ENCODE measurements around the gene CYBC1. TPM values are rescaled to one million over a fixed set of nuclear protein-coding genes. Genes with fewer than 3 reads are reported as not detected.

The CYBC1 gene
- total and polyA plus RNA-seq, 2 of the 8 experiments (the other 6 are each of a cell fraction or from before 2014, with no cell fraction given) = 74.6 to 81.4 TPM

- H3K4me1 ChIP-seq (replicated peaks in 1 of 4; ENCODE audit: control insufficient read depth in 3 of 4, insufficient read depth in 4 of 4, low read length in 3 of 4) = no peaks in the 10 kb centered on the region; a peak in 1 of 7 replicates
- ChIA-PET POLR2A (ENCODE audit: partially characterized antibody) (interaction anchor here (0.7 to 1.4 kb wide), 3 partner anchors 9 to 17 kb away, joined by 3 to 4 read pairs (median 4); no protein-coding TSS in a partner anchor), CTCF (ENCODE audit: partially characterized antibody) (interaction anchor here (2.2 kb wide), 1 partner anchor 78 kb away, joined by 8 read pairs; no protein-coding TSS in a partner anchor)
- no peak overlapping the region for H3K27ac ChIP-seq (ENCODE audit: low read depth, low read length)
- no peak overlapping the region for H2BK15ac ChIP-seq (ENCODE audit: low read length)
- no peak overlapping the region for H4K8ac ChIP-seq (ENCODE audit: extremely low read depth, insufficient read depth, low read length)
- H2AFZ ChIP-seq (ENCODE audit: low read length) = no peak overlapping the region
- no peak overlapping the region for H3K4me2 ChIP-seq (ENCODE audit: insufficient read depth in 1 of 2, low read depth in 2 of 2, low read length in 2 of 2)
- no peak overlapping the region for H2BK120ac ChIP-seq (replicated peaks; ENCODE audit: low read depth, low read length)
- no peak overlapping the region for H3K14ac ChIP-seq (ENCODE audit: insufficient read length)
- no peak overlapping the region for H3K56ac ChIP-seq (replicated peaks; ENCODE audit: insufficient read length, low read depth, low read length)
- DNase-seq (ENCODE audit: low read depth in 1 of 2, low spot score in 2 of 2) (no peak), FAIRE-seq (no peak)
- H3K23ac ChIP-seq (ENCODE audit: insufficient read length) = no peak overlapping the region
- no peak overlapping the region for H2AK5ac ChIP-seq (ENCODE audit: low read depth, low read length)
- TF ChIP-seq POLR2AphosphoS5 (IDR thresholded peaks at IDR 0.05; ENCODE audit: low read depth, low read length) (no peak), SP4 (IDR thresholded peaks at IDR 0.05; ENCODE audit: low read length) (no peak), TBP (IDR thresholded peaks at IDR 0.05; ENCODE audit: low read depth, low read length) (no peak), BACH1 (IDR thresholded peaks at IDR 0.05; ENCODE audit: low read length) (no peak), SIX5 (IDR thresholded peaks at IDR 0.05; ENCODE audit: low read depth, low read length) (no peak), CTCF (IDR thresholded peaks at IDR 0.05; ENCODE audit: control extremely low read depth in 1 of 3, insufficient read depth in 1 of 3, low read depth in 1 of 3, low read length in 3 of 3) (no peak), KDM4A (IDR thresholded peaks at IDR 0.05; ENCODE audit: low read depth, low read length, severe bottlenecking) (no peak), GABPA (IDR thresholded peaks at IDR 0.05; ENCODE audit: borderline replicate concordance, insufficient read depth, low read length) (no peak), E2F6 (IDR thresholded peaks at IDR 0.05) (no peak), SRF (IDR thresholded peaks at IDR 0.05; ENCODE audit: low read depth, low read length) (no peak)
- H3K9me3 ChIP-seq (ENCODE audit: insufficient read depth in 2 of 2, low read depth in 1 of 2, low read length in 1 of 2) = no peaks in the 10 kb centered on the region
- no peak overlapping the region for H3K4me3 ChIP-seq (ENCODE audit: extremely low read depth in 1 of 4, insufficient read depth in 2 of 4, low read depth in 3 of 4, low read length in 4 of 4)
- H3K4ac ChIP-seq (replicated peaks; ENCODE audit: insufficient read length, low read depth, low read length) = no peak overlapping the region
- H3K23me2 ChIP-seq (ENCODE audit: low read depth, low read length) = no peaks in the 10 kb centered on the region
- no peaks in the 10 kb centered on the region; a peak in 1 of 8 replicates for H3K36me3 ChIP-seq (ENCODE audit: control insufficient read depth in 2 of 4, insufficient read depth in 4 of 4, low read length in 3 of 4)
- no peak overlapping the region for H2BK12ac ChIP-seq (ENCODE audit: low read depth, low read length)
- H2BK5ac ChIP-seq (ENCODE audit: low read depth, low read length) = no peak overlapping the region
- H4K20me1 ChIP-seq (replicated peaks in 1 of 2; ENCODE audit: control insufficient read depth in 1 of 2, insufficient read depth in 2 of 2, low read length in 2 of 2) = peaks cover 2 to 5% of the 10 kb centered on the region in 2 experiments
- no peak overlapping the region for H4K5ac ChIP-seq (ENCODE audit: insufficient read length, low read depth, low read length)
- no peak overlapping the region for H4K91ac ChIP-seq (replicated peaks; ENCODE audit: insufficient read length, low read length)
- H3K79me1 ChIP-seq (ENCODE audit: low read depth, low read length) = no peaks in the 10 kb centered on the region
- no peak overlapping the region for H3K18ac ChIP-seq (ENCODE audit: extremely low read depth, low read length)
- no peak overlapping the region for H3K9ac ChIP-seq (replicated peaks in 1 of 4; ENCODE audit: extremely low read depth in 1 of 4, low read depth in 3 of 4, low read length in 3 of 4)
- no peaks in the 10 kb centered on the region for H3K79me2 ChIP-seq (ENCODE audit: control insufficient read depth in 1 of 2, insufficient read depth in 2 of 2, low read length in 2 of 2)
- H2BK20ac ChIP-seq (ENCODE audit: low read length) = no peak overlapping the region
- H3K27me3 ChIP-seq (replicated peaks in 1 of 4; ENCODE audit: control insufficient read depth in 3 of 4, extremely low read depth in 1 of 4, insufficient read depth in 3 of 4, low read length in 3 of 4) = no peaks in the 10 kb centered on the region
- 87% methylated on average over 3 of the region's 3 CpGs; no CpG with 5 or more reads in 1 of the 2 experiments for WGBS, 2 experiments (ENCODE audit: extremely low coverage in 1 of 2, insufficient coverage in 1 of 2, insufficient read length in 1 of 2, insufficient replicate concordance in 2 of 2, low coverage in 1 of 2, low lambda C conversion rate in 2 of 2, missing lambda C conversion rate in 1 of 2)
Observed at GRCh38 chr17:82428546-82428945, 22.0 kb downstream of the CYBC1 start.

Data from H1 (cell line).